Skeletal muscle satellite cell (primary cell): ENCODE data around the gene MPRIP.

Source experiments
- H3K27me3 ChIP-seq: 2 replicates; pipeline ENCODE4 v1.7.0; 2013; ENCODE audit warnings: low read length; ENCODE audit not compliant: control insufficient read depth, insufficient read depth
- H3K36me3 ChIP-seq: 2 replicates; pipeline ENCODE4 v1.7.0; 2013; ENCODE audit warnings: mild to moderate bottlenecking, control low read depth, low read length; ENCODE audit not compliant: insufficient read depth
- H3K4me1 ChIP-seq: 2 replicates; pipeline ENCODE4 v1.7.0; 2013; ENCODE audit warnings: low read length; ENCODE audit not compliant: control insufficient read depth, insufficient read depth
- H3K4me2 ChIP-seq: 2 replicates; pipeline ENCODE4 v1.7.0; 2013; ENCODE audit warnings: mild to moderate bottlenecking, low read length
- H3K4me3 ChIP-seq: 2 replicates; pipeline ENCODE4 v1.7.0; 2013; ENCODE audit warnings: low read length
- H3K9ac ChIP-seq: 2 replicates; pipeline ENCODE4 v1.7.0; 2013; ENCODE audit warnings: mild to moderate bottlenecking, low read depth, low read length, moderate library complexity
- H3K9me3 ChIP-seq: replicated peaks from 2 replicates; pipeline ENCODE4 v1.7.0; 2013; ENCODE audit warnings: mild to moderate bottlenecking, control low read depth, low read length

The MPRIP gene

GRCh38 chr17:17213775-17214174 is 171.5 kb downstream of the MPRIP start:
- Histone ChIP-seq H3K4me1 (peaks cover 6% of the 10 kb centered on the region), H3K27me3 (no peaks in the 10 kb centered on the region), H3K4me3 (no peak overlapping the region), H3K4me2 (no peak overlapping the region), H3K36me3 (peaks cover 66% of the 10 kb centered on the region), H3K9ac (no peak overlapping the region), H3K9me3 (no peaks in the 10 kb centered on the region)

- no peaks in the 10 kb centered on the region for H3K27me3 ChIP-seq
- H3K9me3 ChIP-seq: no peaks in the 10 kb centered on the region
- H3K36me3 ChIP-seq: peaks cover 73% of the 10 kb centered on the region
- no peak overlapping the region for H3K9ac ChIP-seq
- H3K4me3 ChIP-seq: no peak overlapping the region
- H3K4me2 ChIP-seq: no peak overlapping the region
- peaks cover 6% of the 10 kb centered on the region for H3K4me1 ChIP-seq
These were observed 172.6 kb downstream of the MPRIP start for GRCh38 chr17:17214646-17215436.

DNA sequence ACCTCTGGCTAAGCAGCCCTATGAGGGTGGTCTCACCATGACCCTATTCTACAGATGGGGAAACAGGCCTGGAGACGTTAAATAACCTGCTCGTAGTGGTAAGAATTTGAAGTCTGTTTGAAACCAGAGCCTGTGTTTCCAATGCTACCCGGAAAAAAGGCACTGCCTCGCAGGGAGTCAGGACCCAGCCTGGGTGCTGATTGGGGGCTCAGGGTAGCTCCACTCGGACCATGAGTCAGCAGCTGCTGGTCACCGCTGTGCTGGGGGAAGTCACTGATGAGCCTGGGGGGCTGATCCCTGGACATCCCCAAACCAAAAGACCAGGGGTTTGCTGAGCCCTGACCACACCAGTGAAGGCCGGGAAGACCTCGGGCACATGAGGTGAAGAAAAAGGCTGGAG is 173.3 kb downstream of the MPRIP start:
- Histone ChIP-seq H3K4me2 (no peak overlapping the region), H3K4me3 (no peak overlapping the region), H3K36me3 (peaks cover 80% of the 10 kb centered on the region), H3K9me3 (no peaks in the 10 kb centered on the region), H3K27me3 (no peaks in the 10 kb centered on the region), H3K9ac (no peak overlapping the region), H3K4me1 (peaks cover 6% of the 10 kb centered on the region)

DNA sequence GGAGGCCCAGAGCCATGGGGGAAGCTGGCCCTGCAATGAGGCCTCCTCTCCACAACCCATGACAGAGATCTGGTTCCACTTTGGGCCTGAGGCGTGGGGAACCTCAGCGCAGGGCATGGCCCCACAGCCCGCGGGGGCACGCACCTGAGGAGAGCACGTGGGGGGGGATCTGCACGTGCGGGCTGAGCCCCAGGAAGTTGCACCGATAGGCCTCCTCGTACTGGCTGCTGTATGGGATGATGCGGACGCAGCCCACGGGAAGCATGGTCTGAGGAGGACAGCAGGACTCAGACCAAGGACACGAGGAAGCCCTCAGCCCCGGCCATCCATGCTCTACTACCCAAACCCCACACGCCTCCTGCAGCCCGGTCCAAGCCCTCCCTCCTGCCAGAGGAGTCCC is 174.0 kb downstream of the MPRIP start:
- no peaks in the 10 kb centered on the region for H3K9me3 ChIP-seq
- peaks cover 3% of the 10 kb centered on the region for H3K4me1 ChIP-seq
- H3K27me3 ChIP-seq: no peaks in the 10 kb centered on the region
- H3K4me2 ChIP-seq: no peak overlapping the region
- H3K36me3 ChIP-seq: peaks cover 83% of the 10 kb centered on the region
- no peak overlapping the region for H3K9ac ChIP-seq
- no peak overlapping the region for H3K4me3 ChIP-seq

- no peak overlapping the region for H3K4me2 ChIP-seq
- peaks cover 83% of the 10 kb centered on the region for H3K36me3 ChIP-seq
These were observed 174.5 kb downstream of the MPRIP start for GRCh38 chr17:17216776-17217175.

DNA sequence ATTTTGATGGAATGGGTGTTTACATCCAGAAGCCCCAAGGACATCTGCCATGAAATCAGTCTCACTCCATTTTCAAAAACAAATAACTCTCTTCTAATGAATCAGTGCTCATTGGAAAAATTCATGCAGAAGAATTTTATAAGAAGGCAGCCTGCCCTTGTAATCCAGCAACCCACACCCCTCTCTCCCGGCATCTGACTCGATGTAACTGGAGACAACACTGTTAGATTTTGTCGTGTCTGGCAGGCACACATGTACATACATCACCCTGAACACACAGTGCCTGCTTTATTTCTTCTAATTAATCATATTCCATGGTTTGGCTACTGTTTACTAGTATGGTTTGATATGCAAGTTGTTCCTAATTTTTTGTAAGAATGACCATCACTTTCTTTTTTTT is 175.7 kb downstream of the MPRIP start:
- Histone ChIP-seq H3K9ac (no peak overlapping the region), H3K27me3 (no peaks in the 10 kb centered on the region), H3K36me3 (peaks cover 89% of the 10 kb centered on the region), H3K4me1 (no peaks in the 10 kb centered on the region), H3K9me3 (no peaks in the 10 kb centered on the region), H3K4me2 (no peak overlapping the region), H3K4me3 (no peak overlapping the region)

More at GRCh38 chr17:17216776-17217175, 174.5 kb downstream of the MPRIP start:
- H3K9ac ChIP-seq: no peak overlapping the region
- no peaks in the 10 kb centered on the region for H3K27me3 ChIP-seq
- H3K4me3 ChIP-seq: no peak overlapping the region
- H3K4me1 ChIP-seq: no peaks in the 10 kb centered on the region
- no peaks in the 10 kb centered on the region for H3K9me3 ChIP-seq

- no peak overlapping the region for H3K4me2 ChIP-seq
- H3K27me3 ChIP-seq: no peaks in the 10 kb centered on the region
- H3K9me3 ChIP-seq: no peaks in the 10 kb centered on the region
- no peak overlapping the region for H3K4me3 ChIP-seq
- no peaks in the 10 kb centered on the region for H3K4me1 ChIP-seq
- H3K36me3 ChIP-seq: peaks cover 90% of the 10 kb centered on the region
- no peak overlapping the region for H3K9ac ChIP-seq
These were observed 178.3 kb downstream of the MPRIP start for GRCh38 chr17:17220529-17220928.

- Histone ChIP-seq H3K4me2 (no peak overlapping the region), H3K36me3 (peaks cover 90% of the 10 kb centered on the region), H3K4me3 (no peak overlapping the region), H3K9me3 (no peaks in the 10 kb centered on the region), H3K9ac (no peak overlapping the region), H3K27me3 (no peaks in the 10 kb centered on the region), H3K4me1 (no peaks in the 10 kb centered on the region)
These were observed 179.1 kb downstream of the MPRIP start for GRCh38 chr17:17221329-17221728.

- Histone ChIP-seq H3K4me3 (no peak overlapping the region), H3K36me3 (peaks cover 87% of the 10 kb centered on the region), H3K9ac (no peak overlapping the region), H3K9me3 (no peaks in the 10 kb centered on the region), H3K4me2 (no peak overlapping the region), H3K4me1 (no peaks in the 10 kb centered on the region), H3K27me3 (no peaks in the 10 kb centered on the region)
These were observed 181.5 kb downstream of the MPRIP start for GRCh38 chr17:17223736-17224135.

DNA sequence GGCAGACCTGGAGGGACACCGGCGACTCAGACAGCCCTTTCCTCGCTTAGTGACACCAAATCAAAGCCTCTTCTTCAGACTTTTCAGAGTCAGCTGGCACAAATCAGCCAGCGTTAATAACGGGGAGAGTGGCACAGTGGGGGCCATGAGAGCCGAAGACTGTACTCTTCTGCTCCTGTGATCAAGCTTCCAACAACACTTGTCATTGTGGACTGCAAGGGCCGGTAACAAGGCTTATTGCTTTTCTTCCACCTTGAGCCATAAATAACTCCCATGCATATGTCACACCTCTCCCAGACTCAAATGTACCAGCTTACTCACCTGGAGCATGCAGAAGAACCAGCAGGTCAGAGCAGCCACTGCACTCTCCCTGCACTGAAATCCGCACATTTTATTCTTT is 181.9 kb downstream of the MPRIP start:
- Histone ChIP-seq H3K36me3 (peaks cover 88% of the 10 kb centered on the region), H3K4me1 (no peaks in the 10 kb centered on the region), H3K27me3 (no peaks in the 10 kb centered on the region), H3K9me3 (no peaks in the 10 kb centered on the region), H3K4me3 (no peak overlapping the region), H3K4me2 (no peak overlapping the region), H3K9ac (no peak overlapping the region)

- peaks cover 92% of the 10 kb centered on the region for H3K36me3 ChIP-seq
- no peak overlapping the region for H3K4me2 ChIP-seq
- H3K9me3 ChIP-seq: no peaks in the 10 kb centered on the region
- H3K9ac ChIP-seq: no peak overlapping the region
- H3K4me3 ChIP-seq: no peak overlapping the region
- H3K4me1 ChIP-seq: no peaks in the 10 kb centered on the region
- H3K27me3 ChIP-seq: no peaks in the 10 kb centered on the region
These were observed 183.6 kb downstream of the MPRIP start for GRCh38 chr17:17225901-17226300.
